H1 (cell line): Measurements from ENCODE around the gene CAST. TPM values are rescaled to one million over a fixed set of nuclear protein-coding genes. Genes with fewer than 3 reads are reported as not detected.

Experiments used
- CTCF ChIA-PET: fragments of 300-600 bp; sonication (Branson Sonifier 250); formaldehyde crosslinking; loops from one replicate; lab custom pipeline; 2021; ENCODE audit not compliant: partially characterized antibody; lab: Charles Lee
- POLR2A ChIA-PET: fragments of 300-600 bp; sonication (Branson Sonifier 250); formaldehyde crosslinking; loops from one replicate; lab custom pipeline; 2021; ENCODE audit warnings: inconsistent platforms; ENCODE audit not compliant: partially characterized antibody; lab: Charles Lee
- DNase-seq, 2 experiments: peaks; one replicate each; pipeline versions ENCODE4 v3.0.0 to v3.0.0-alpha.2; 2010 to 2022; ENCODE audit warnings: low spot score in 2 of 2, low read depth in 1 of 2, mixed read lengths in 1 of 2
- FAIRE-seq: peaks from 2 replicates; lab custom pipeline; 2011; peaks lifted over from hg19 to GRCh38; lab: Jason Lieb, UNC
- H2AFZ ChIP-seq: 2 replicates; pipeline ENCODE4 v1.8.1; 2012; ENCODE audit warnings: low read length, inconsistent platforms
- H2AK5ac ChIP-seq: 2 replicates; pipeline ENCODE4 v1.6.1; 2013; ENCODE audit warnings: low read depth, low read length
- H2BK120ac ChIP-seq: replicated peaks from 2 replicates; pipeline ENCODE3; 2013; ENCODE audit warnings: low read depth, low read length, inconsistent platforms
- H2BK12ac ChIP-seq: 2 replicates; pipeline ENCODE4 v1.6.1; 2013; ENCODE audit warnings: low read depth, low read length
- H2BK15ac ChIP-seq: 2 replicates; pipeline ENCODE4 v1.6.1; 2013; ENCODE audit warnings: low read length
- H2BK20ac ChIP-seq: 2 replicates; pipeline ENCODE4 v1.6.1; 2013; ENCODE audit warnings: low read length
- H2BK5ac ChIP-seq: 2 replicates; pipeline ENCODE4 v1.6.1; 2013; ENCODE audit warnings: low read depth, low read length
- H3K14ac ChIP-seq: 2 replicates; pipeline ENCODE4 v1.6.1; 2013; ENCODE audit warnings: inconsistent platforms; ENCODE audit not compliant: insufficient read length
- H3K18ac ChIP-seq: 2 replicates; pipeline ENCODE4 v1.6.1; 2013; ENCODE audit warnings: low read length; ENCODE audit errors: extremely low read depth
- H3K23ac ChIP-seq: 2 replicates; pipeline ENCODE4 v1.6.1; 2013; ENCODE audit warnings: inconsistent platforms; ENCODE audit not compliant: insufficient read length
- H3K23me2 ChIP-seq: 2 replicates; pipeline ENCODE4 v1.6.1; 2013; ENCODE audit warnings: low read depth, low read length
- H3K27ac ChIP-seq: 2 replicates; pipeline ENCODE4 v1.6.1; 2011; ENCODE audit warnings: low read depth, low read length, inconsistent platforms
- H3K27me3 ChIP-seq, 4 experiments: replicated peaks in 1 of 4; 1 replicate in 1 of 4; 2 replicates in 3 of 4; pipeline versions ENCODE4 v1.6.1 to v1.8.1; 2011 to 2013; ENCODE audit warnings: low read length in 3 of 4, mild to moderate bottlenecking in 3 of 4, inconsistent platforms in 2 of 4, mixed read lengths in 2 of 4, moderate library complexity in 1 of 4; ENCODE audit not compliant: control insufficient read depth in 3 of 4, insufficient read depth in 3 of 4; ENCODE audit errors: extremely low read depth in 1 of 4
- H3K36me3 ChIP-seq, 4 experiments: 2 replicates each; pipeline versions ENCODE4 v1.6.1 to v1.8.1; 2011 to 2013; ENCODE audit warnings: mild to moderate bottlenecking in 4 of 4, low read length in 3 of 4, moderate library complexity in 2 of 4, control low read depth in 1 of 4, inconsistent platforms in 1 of 4; ENCODE audit not compliant: insufficient read depth in 4 of 4, control insufficient read depth in 2 of 4
- H3K4ac ChIP-seq: replicated peaks from 2 replicates; pipeline ENCODE3; 2013; ENCODE audit warnings: low read length, low read depth, mixed read lengths, inconsistent platforms; ENCODE audit not compliant: insufficient read length
- H3K4me1 ChIP-seq, 4 experiments: replicated peaks in 1 of 4; 1 replicate in 1 of 4; 2 replicates in 3 of 4; pipeline versions ENCODE4 v1.6.1 to v1.8.1; 2011 to 2013; ENCODE audit warnings: low read length in 3 of 4, inconsistent platforms in 2 of 4, mixed read lengths in 1 of 4; ENCODE audit not compliant: insufficient read depth in 4 of 4, control insufficient read depth in 3 of 4
- H3K4me2 ChIP-seq, 2 experiments: 2 replicates each; pipeline versions ENCODE4 v1.6.1 to v1.8.1; 2011 to 2013; ENCODE audit warnings: low read depth in 2 of 2, low read length in 2 of 2, control low read depth in 1 of 2, inconsistent platforms in 1 of 2, mild to moderate bottlenecking in 1 of 2; ENCODE audit not compliant: insufficient read depth in 1 of 2
- H3K4me3 ChIP-seq, 4 experiments: fragments of 200-600, 300-600 bp in 1 of 4; sonication (generic), shearing (Covaris generic), sonication (Bioruptor Twin) in 1 of 4; 2 replicates each; pipeline versions ENCODE4 v1.5.1 to v1.8.1; 2011 to 2016; ENCODE audit warnings: low read length in 4 of 4, low read depth in 3 of 4, control low read depth in 2 of 4, inconsistent platforms in 2 of 4, mild to moderate bottlenecking in 2 of 4, mixed read lengths in 1 of 4, moderate library complexity in 1 of 4; ENCODE audit not compliant: insufficient read depth in 2 of 4; ENCODE audit errors: extremely low read depth in 1 of 4
- H3K56ac ChIP-seq: replicated peaks from 2 replicates; pipeline ENCODE3; 2013; ENCODE audit warnings: low read depth, mild to moderate bottlenecking, mixed read lengths, low read length, inconsistent platforms; ENCODE audit not compliant: insufficient read length
- H3K79me1 ChIP-seq: 2 replicates; pipeline ENCODE4 v1.6.1; 2013; ENCODE audit warnings: low read depth, low read length, control low read depth
- H3K79me2 ChIP-seq, 2 experiments: 2 replicates each; pipeline versions ENCODE4 v1.6.1 to v1.8.1; 2012 to 2013; ENCODE audit warnings: low read length in 2 of 2, mild to moderate bottlenecking in 2 of 2, inconsistent platforms in 1 of 2; ENCODE audit not compliant: insufficient read depth in 2 of 2, control insufficient read depth in 1 of 2
- H3K9ac ChIP-seq, 4 experiments: replicated peaks in 1 of 4; 1 replicate in 1 of 4; 2 replicates in 3 of 4; pipeline versions ENCODE4 v1.6.1 to v1.8.1; 2011 to 2013; ENCODE audit warnings: low read depth in 3 of 4, low read length in 3 of 4, control low read depth in 2 of 4, mild to moderate bottlenecking in 2 of 4, moderate library complexity in 2 of 4, inconsistent platforms in 1 of 4; ENCODE audit errors: extremely low read depth in 1 of 4
- H3K9me3 ChIP-seq, 2 experiments: 2 replicates each; pipeline versions ENCODE4 v1.6.1 to v1.8.1; 2012 to 2013; ENCODE audit warnings: mild to moderate bottlenecking in 2 of 2, moderate library complexity in 2 of 2, control low read depth in 1 of 2, inconsistent platforms in 1 of 2, low read depth in 1 of 2, low read length in 1 of 2, mixed read lengths in 1 of 2; ENCODE audit not compliant: insufficient read depth in 2 of 2
- H4K20me1 ChIP-seq, 2 experiments: replicated peaks in 1 of 2; 2 replicates each; pipeline versions ENCODE3 to v1.8.1; 2011 to 2013; ENCODE audit warnings: inconsistent platforms in 2 of 2, low read length in 2 of 2, mild to moderate bottlenecking in 1 of 2; ENCODE audit not compliant: insufficient read depth in 2 of 2, control insufficient read depth in 1 of 2
- H4K5ac ChIP-seq: 2 replicates; pipeline ENCODE4 v1.6.1; 2013; ENCODE audit warnings: low read length, low read depth, mixed read lengths, inconsistent platforms; ENCODE audit not compliant: insufficient read length
- H4K8ac ChIP-seq: 2 replicates; pipeline ENCODE4 v1.8.0; 2013; ENCODE audit warnings: mild to moderate bottlenecking, moderate library complexity, low read length, inconsistent platforms; ENCODE audit not compliant: insufficient read depth; ENCODE audit errors: extremely low read depth
- H4K91ac ChIP-seq: replicated peaks from 2 replicates; pipeline ENCODE3; 2013; ENCODE audit warnings: low read length, mixed read lengths, inconsistent platforms; ENCODE audit not compliant: insufficient read length
- ASH2L ChIP-seq: fragments of 200-600, 300-600 bp; sonication (generic); IDR thresholded peaks from one replicate; pipeline ENCODE4 v1.7.1; 2017; ENCODE audit warnings: low read length
- BCL11A ChIP-seq, 2 experiments: IDR thresholded peaks; one replicate each; pipeline ENCODE4 v1.6.1; 2011; ENCODE audit warnings: low read depth in 2 of 2, low read length in 2 of 2, mild to moderate bottlenecking in 2 of 2
- CEBPB ChIP-seq: IDR thresholded peaks from 2 replicates; pipeline ENCODE4 v1.6.1; 2012; ENCODE audit warnings: low read depth, low read length
- CREB1 ChIP-seq: IDR thresholded peaks from 2 replicates; pipeline ENCODE4 v1.6.1; 2012; ENCODE audit warnings: inconsistent platforms
- HDAC2 ChIP-seq, 2 experiments: fragments of 300-600 bp in 1 of 2; sonication (generic) in 1 of 2; IDR thresholded peaks; 2 replicates each; pipeline ENCODE4 v1.6.1; 2011 to 2012; ENCODE audit warnings: low read depth in 2 of 2, low read length in 2 of 2, mild to moderate bottlenecking in 2 of 2, moderate library complexity in 2 of 2, borderline replicate concordance in 1 of 2, inconsistent platforms in 1 of 2
- NANOG ChIP-seq: IDR thresholded peaks from 2 replicates; pipeline ENCODE4 v1.6.1; 2011; ENCODE audit warnings: low read length, low read depth, mild to moderate bottlenecking, inconsistent platforms; ENCODE audit not compliant: insufficient read depth, poor library complexity, severe bottlenecking
- SP1 ChIP-seq: IDR thresholded peaks from 2 replicates; pipeline ENCODE4 v1.6.1; 2011; ENCODE audit warnings: low read depth, low read length
- TAF1 ChIP-seq: IDR thresholded peaks from 2 replicates; pipeline ENCODE4 v1.6.1; 2011; ENCODE audit warnings: mild to moderate bottlenecking, low read depth, low read length
- WGBS, 2 experiments: shearing (Covaris generic) in 1 of 2; methylation state at CpG; one replicate each; pipeline versions ENCODE4 v1.1.6 to v1.1.7; 2013 to 2015; ENCODE audit warnings: low lambda C conversion rate in 2 of 2, mixed read lengths in 2 of 2, inconsistent platforms in 1 of 2, low coverage in 1 of 2, missing lambda C conversion rate in 1 of 2; ENCODE audit not compliant: insufficient replicate concordance in 2 of 2, insufficient coverage in 1 of 2, insufficient read length in 1 of 2; ENCODE audit errors: extremely low coverage in 1 of 2, missing lambda C conversion rate in 1 of 2; 5-methylcytosine and 5-hydroxymethylcytosine counted together
- long read RNA-seq, 2 experiments: library from RNA in 1 of 2; library from capped mRNA in 1 of 2; stranded (forward); transcript quantifications; one replicate each; pipeline ENCODE4 v2.0.0, GENCODE V29; 2021; ENCODE audit warnings: inconsistent platforms in 1 of 2
- polyA minus RNA-seq, 3 experiments: library from RNA; depleted of rRNA, polyadenylated mRNA; stranded (reverse); fragments of >200 nt; gene quantifications; 1 replicate in 2 of 3; 2 replicates in 1 of 3; pipeline ENCODE4 v1.2.3, GENCODE V29; 2011
- polyA plus RNA-seq, 7 experiments: library from polyadenylated mRNA; depleted of rRNA in 3 of 7; stranded (reverse) in 5 of 7; unstranded in 2 of 7; fragments of >200 nt in 5 of 7; fragments of 200-250 nt in 2 of 7; gene quantifications; 1 replicate in 5 of 7; 2 replicates in 1 of 7; 4 replicates in 1 of 7; pipeline versions ENCODE4 v1.2.1 to v1.2.3, GENCODE V29; 2011 to 2013; ENCODE audit warnings: missing spikeins in 2 of 7, mixed read lengths in 2 of 7
- total RNA-seq: library from RNA; stranded (reverse); fragmentation: NEBNext Ultra II Directional; extraction: Animal tissue kit (Norgen Biotek cat#: 25700); gene quantifications from 2 replicates; pipeline ENCODE4 v1.2.1, GENCODE V29; 2021

The CAST gene
- total RNA-seq: 47.2 and 48.2 TPM in 2 replicates
- 6.6 and 9.0 TPM in 2 replicates for polyA plus RNA-seq (2011; rRNA removed)
- 16.0 TPM for polyA plus RNA-seq (2011; cell fraction: cytosol; rRNA removed)
- 18.9 TPM for polyA plus RNA-seq (2011; cell fraction: nucleus; rRNA removed)
- 23.1 to 34.5 TPM (median 24.7 TPM) in 4 replicates for polyA plus RNA-seq (2012, experiment 1 of 2)
- 3.1 TPM for polyA plus RNA-seq (2012, experiment 2 of 2)
- 48.5 TPM for polyA plus RNA-seq (2013, experiment 1 of 2)
- 41.7 TPM for polyA plus RNA-seq (2013, experiment 2 of 2)
- 9.7 and 14.7 TPM in 2 replicates for polyA minus RNA-seq (2011; rRNA and poly(A)+ RNA removed)
- polyA minus RNA-seq (2011; cell fraction: cytosol; rRNA and poly(A)+ RNA removed): 13.4 TPM
- polyA minus RNA-seq (2011; cell fraction: nucleus; rRNA and poly(A)+ RNA removed): 61.8 TPM
- long read RNA-seq, experiment 1, partial matches to known transcripts: 6 of 15 reads
- long read RNA-seq, experiment 1, other reads (novel, unspliced or antisense): 9 of 15 reads
- long read RNA-seq, experiment 2, full-length matches to known transcripts: 1 of 17 reads
- long read RNA-seq, experiment 2, partial matches to known transcripts: 14 of 17 reads
- long read RNA-seq, experiment 2, other reads (novel, unspliced or antisense): 2 of 17 reads

- H4K8ac ChIP-seq: peak within 1 kb of the TSS; percentile 69; the same call in 1 of the 2 replicates
- H3K79me1 ChIP-seq: no peaks in the 10 kb centered on the region
- peak within 1 kb of the TSS; percentile 31 to 67 (median 51); a peak in 5 of 7 replicates for H3K9ac ChIP-seq
- H2BK20ac ChIP-seq: no peak within 1 kb of the TSS
- H4K91ac ChIP-seq: no peak within 1 kb of the TSS
- H3K14ac ChIP-seq: no peak within 1 kb of the TSS
- no peak within 1 kb of the TSS for H3K23ac ChIP-seq
- DNase-seq: peak; percentile 77 to 87
- H3K27me3 ChIP-seq: peaks cover 2 to 8% (median 6%) of the 10 kb centered on the region in 4 experiments; a peak in 4 of 7 replicates
- peak within 1 kb of the TSS; percentile 3; the same call in 1 of the 2 replicates for H3K18ac ChIP-seq
- H3K4me2 ChIP-seq: peak within 1 kb of the TSS; percentile 77 to 97
- peak within 1 kb of the TSS; percentile 92 for H2AFZ ChIP-seq
- no peak within 1 kb of the TSS for H3K56ac ChIP-seq
- H2BK120ac ChIP-seq: no peak within 1 kb of the TSS
- peaks cover 0 to 2% (median under 1%) of the 10 kb centered on the region in 4 experiments; a peak in 2 of 7 replicates for H3K4me1 ChIP-seq
- H3K27ac ChIP-seq: no peak within 1 kb of the TSS
- CTCF ChIA-PET: interaction anchor here (0.7 to 3.2 kb wide), 5 partner anchors 9 to 317 kb away, joined by 3 to 15 read pairs (median 4); no protein-coding TSS in a partner anchor
- H3K23me2 ChIP-seq: peaks cover 18% of the 10 kb centered on the region
- H3K79me2 ChIP-seq: no peaks in the 10 kb centered on the region
- WGBS, 2 experiments: 1% methylated on average over 30 of the region's 75 CpGs; no CpG with 5 or more reads in 1 of the 2 experiments
- no peak for FAIRE-seq
- H2BK15ac ChIP-seq: no peak within 1 kb of the TSS
- peaks cover 0 to 7% of the 10 kb centered on the region in 2 experiments for H4K20me1 ChIP-seq
- no peak within 1 kb of the TSS for H4K5ac ChIP-seq
- POLR2A ChIA-PET: interaction anchor here (1.0 to 1.8 kb wide), 5 partner anchors 9 to 146 kb away, joined by 3 to 6 read pairs (median 4); partner anchors contain the start of gene ERAP1
- H2AK5ac ChIP-seq: no peak within 1 kb of the TSS
- 0 out of 2 replicates have a peak within 1 kb of the TSS, but pooled peaks have one; percentile 26 for H2BK5ac ChIP-seq
- no peak within 1 kb of the TSS for H3K4ac ChIP-seq
- H3K9me3 ChIP-seq: no peaks in the 10 kb centered on the region
- peak within 1 kb of the TSS; percentile 61; the same call in 1 of the 2 replicates for H2BK12ac ChIP-seq
- H3K4me3 ChIP-seq: peak within 1 kb of the TSS; percentile 79 to 92 (median 86)
- H3K36me3 ChIP-seq: no peaks in the 10 kb centered on the region
- TF ChIP-seq TAF1: no peak; the same call in 1 of the 2 replicates
- no peak for TF ChIP-seq BCL11A (IDR thresholded peaks at IDR 0.05; ENCODE audit: low read depth in 2 of 2, low read length in 2 of 2)
- 0 out of 4 replicates have a peak, but pooled peaks of 1 of the 2 experiments have one; percentile 19 for TF ChIP-seq HDAC2 (IDR thresholded peaks at IDR 0.05; ENCODE audit: borderline replicate concordance in 1 of 2, low read depth in 2 of 2, low read length in 2 of 2)
- peak; percentile 93 for TF ChIP-seq CEBPB
- no peak for TF ChIP-seq NANOG
- TF ChIP-seq CREB1: 0 out of 2 replicates have a peak, but pooled peaks have one; percentile 7
- no peak for TF ChIP-seq SP1
- no peak for TF ChIP-seq ASH2L
These were observed at the start of gene CAST for GRCh38 chr5:96661855-96662724. Gene CAST, plus strand, starts transcription at chr5:96662376. Its CDS starts 47 bp downstream, at chr5:96662423.
